ENCODE results near the gene PSMG4. TPM values are rescaled to one million over a fixed set of nuclear protein-coding genes. Genes with fewer than 3 reads are reported as not detected.

Gene PSMG4
- total and polyA plus RNA-seq, 2 of the 8 experiments (the other 6 are each of a cell fraction or from before 2014, with no cell fraction given), result 40.6 to 113 TPM

DNA sequence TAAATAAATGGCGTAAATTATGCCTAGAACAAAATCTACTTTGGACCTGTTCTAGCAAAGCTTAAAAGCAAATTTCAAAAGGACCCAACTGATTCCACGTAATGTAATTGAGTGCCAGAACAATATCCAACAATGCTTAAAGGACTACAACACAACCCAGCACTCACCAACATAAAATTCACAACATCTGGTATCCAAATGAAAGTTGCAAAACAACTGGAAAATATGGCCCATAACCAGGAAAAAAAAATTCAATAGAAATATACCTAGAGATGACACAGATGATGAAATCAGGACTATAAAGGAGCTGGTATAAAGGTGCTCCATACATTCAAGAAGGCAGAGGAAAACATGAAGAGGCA lies 45.4 kb upstream of the PSMG4 start:
- H3K4me2 ChIP-seq (ENCODE audit: insufficient read depth in 1 of 2, low read depth in 2 of 2, low read length in 2 of 2), result no peak overlapping the region
- no peak overlapping the region for H3K4ac ChIP-seq (replicated peaks; ENCODE audit: insufficient read length, low read depth, low read length)
- no peaks in the 10 kb centered on the region for H3K9me3 ChIP-seq (ENCODE audit: insufficient read depth in 2 of 2, low read depth in 1 of 2, low read length in 1 of 2)
- no peak overlapping the region for H2BK120ac ChIP-seq (replicated peaks; ENCODE audit: low read depth, low read length)
- no peak overlapping the region for H2AK5ac ChIP-seq (ENCODE audit: low read depth, low read length)
- H3K4me3 ChIP-seq (ENCODE audit: extremely low read depth in 1 of 4, insufficient read depth in 2 of 4, low read depth in 3 of 4, low read length in 4 of 4), result no peak overlapping the region
- H4K91ac ChIP-seq (replicated peaks; ENCODE audit: insufficient read length, low read length), result no peak overlapping the region
- no peaks in the 10 kb centered on the region for H4K20me1 ChIP-seq (replicated peaks in 1 of 2; ENCODE audit: control insufficient read depth in 1 of 2, insufficient read depth in 2 of 2, low read length in 2 of 2)
- H4K8ac ChIP-seq (ENCODE audit: extremely low read depth, insufficient read depth, low read length), result no peak overlapping the region
- H3K27ac ChIP-seq (ENCODE audit: low read depth, low read length), result no peak overlapping the region
- ChIA-PET POLR2A (ENCODE audit: partially characterized antibody) (interaction anchor here (1.2 to 8.1 kb wide), 5 partner anchors 9 to 61 kb away, joined by 3 to 40 read pairs (median 3); no protein-coding TSS in a partner anchor), CTCF (ENCODE audit: partially characterized antibody) (interaction anchor here (0.6 to 2.3 kb wide), 3 partner anchors 17 to 211 kb away, joined by 3 to 7 read pairs (median 3); no protein-coding TSS in a partner anchor)
- H3K79me1 ChIP-seq (ENCODE audit: low read depth, low read length), result no peaks in the 10 kb centered on the region; the same call in 1 of the 2 replicates
- 94% methylated on average over 2 of the region's 2 CpGs; no CpG with 5 or more reads in 1 of the 2 experiments for WGBS, 2 experiments (ENCODE audit: extremely low coverage in 1 of 2, insufficient coverage in 1 of 2, insufficient read length in 1 of 2, insufficient replicate concordance in 2 of 2, low coverage in 1 of 2, low lambda C conversion rate in 2 of 2, missing lambda C conversion rate in 1 of 2)
- no peak overlapping the region for H2BK15ac ChIP-seq (ENCODE audit: low read length)
- no peak overlapping the region for H3K9ac ChIP-seq (replicated peaks in 1 of 4; ENCODE audit: extremely low read depth in 1 of 4, low read depth in 3 of 4, low read length in 3 of 4)
- H3K14ac ChIP-seq (ENCODE audit: insufficient read length), result no peak overlapping the region
- H3K27me3 ChIP-seq (replicated peaks in 1 of 4; ENCODE audit: control insufficient read depth in 3 of 4, extremely low read depth in 1 of 4, insufficient read depth in 3 of 4, low read length in 3 of 4), result no peaks in the 10 kb centered on the region
- H2BK20ac ChIP-seq (ENCODE audit: low read length), result no peak overlapping the region
- DNase-seq (ENCODE audit: low read depth in 1 of 2, low spot score in 2 of 2), result no peak
- no peak overlapping the region for H2BK12ac ChIP-seq (ENCODE audit: low read depth, low read length)
- no peaks in the 10 kb centered on the region for H3K23me2 ChIP-seq (ENCODE audit: low read depth, low read length)
- no peak overlapping the region for H3K23ac ChIP-seq (ENCODE audit: insufficient read length)
- H3K79me2 ChIP-seq (ENCODE audit: control insufficient read depth in 1 of 2, insufficient read depth in 2 of 2, low read length in 2 of 2), result no peaks in the 10 kb centered on the region
- FAIRE-seq, result no peak
- no peak overlapping the region for H3K56ac ChIP-seq (replicated peaks; ENCODE audit: insufficient read length, low read depth, low read length)
- no peak overlapping the region for H2AFZ ChIP-seq (ENCODE audit: low read length)
- no peak overlapping the region for H2BK5ac ChIP-seq (ENCODE audit: low read depth, low read length)
- H4K5ac ChIP-seq (ENCODE audit: insufficient read length, low read depth, low read length), result no peak overlapping the region
- no peak overlapping the region for H3K18ac ChIP-seq (ENCODE audit: extremely low read depth, low read length)
- H3K36me3 ChIP-seq (ENCODE audit: control insufficient read depth in 2 of 4, insufficient read depth in 4 of 4, low read length in 3 of 4), result no peaks in the 10 kb centered on the region
- H3K4me1 ChIP-seq (replicated peaks in 1 of 4; ENCODE audit: control insufficient read depth in 3 of 4, insufficient read depth in 4 of 4, low read length in 3 of 4), result peaks cover 0 to 6% (median 3%) of the 10 kb centered on the region in 4 experiments; a peak in 5 of 7 replicates
- TF ChIP-seq SP4 (IDR thresholded peaks at IDR 0.05; ENCODE audit: low read length) (no peak), BACH1 (IDR thresholded peaks at IDR 0.05; ENCODE audit: low read length) (no peak), TBP (IDR thresholded peaks at IDR 0.05; ENCODE audit: low read depth, low read length) (no peak), KDM4A (IDR thresholded peaks at IDR 0.05; ENCODE audit: low read depth, low read length, severe bottlenecking) (no peak)

Data from H1 (cell line).